Measurements from ENCODE around the gene UHMK1.

The UHMK1 gene

GRCh38 chr1:162497723-162498495 lies at the start of gene UHMK1:
Gene UHMK1 (plus strand): TSS chr1:162497818. CDS start chr1:162498001, 183 bp downstream.
- no peak for TF ChIP-seq CTCF (IDR thresholded peaks at IDR 0.05)

GRCh38 chr1:162456323-162456722 lies 41.3 kb upstream of the UHMK1 start:
- no peak; the same call in 1 of the 2 replicates for TF ChIP-seq CTCF (IDR thresholded peaks at IDR 0.05)

GRCh38 chr1:162458236-162458635 lies 39.4 kb upstream of the UHMK1 start:
- no peak for TF ChIP-seq CTCF (IDR thresholded peaks at IDR 0.05)

GRCh38 chr1:162463021-162463420 lies 34.6 kb upstream of the UHMK1 start:
- no peak for TF ChIP-seq CTCF (IDR thresholded peaks at IDR 0.05)

GRCh38 chr1:162466797-162467196 lies 30.8 kb upstream of the UHMK1 start:
- no peak for TF ChIP-seq CTCF (IDR thresholded peaks at IDR 0.05)

GRCh38 chr1:162470216-162470615 lies 27.4 kb upstream of the UHMK1 start:
- TF ChIP-seq CTCF (IDR thresholded peaks at IDR 0.05) = no peak

GRCh38 chr1:162471290-162471853 lies 26.2 kb upstream of the UHMK1 start:
- TF ChIP-seq CTCF (IDR thresholded peaks at IDR 0.05) = no peak

Measured in LNCAP (cell line).